OCI-LY7 (cell line): ENCODE results near the gene CMTM7.

Experiments used
- EZH2phosphoT487 ChIP-seq: fragments of 200-600 bp; sonication (generic); IDR thresholded peaks from 2 replicates; pipeline ENCODE4 v1.6.1; 2018; ENCODE audit warnings: low read depth, borderline replicate concordance, mild to moderate bottlenecking, mixed run types, antibody characterized with exemption, low read length, moderate library complexity, mixed read lengths
- TF ChIP-seq, protein P1 (sequence below): fragments of 200-600 bp; sonication (generic); conservative IDR thresholded peaks from 2 replicates; pipeline ENCODE4 v1.5.1; 2014; ENCODE audit warnings: mild to moderate bottlenecking, antibody characterized with exemption, low read length, moderate library complexity, mixed read lengths

DNA sequence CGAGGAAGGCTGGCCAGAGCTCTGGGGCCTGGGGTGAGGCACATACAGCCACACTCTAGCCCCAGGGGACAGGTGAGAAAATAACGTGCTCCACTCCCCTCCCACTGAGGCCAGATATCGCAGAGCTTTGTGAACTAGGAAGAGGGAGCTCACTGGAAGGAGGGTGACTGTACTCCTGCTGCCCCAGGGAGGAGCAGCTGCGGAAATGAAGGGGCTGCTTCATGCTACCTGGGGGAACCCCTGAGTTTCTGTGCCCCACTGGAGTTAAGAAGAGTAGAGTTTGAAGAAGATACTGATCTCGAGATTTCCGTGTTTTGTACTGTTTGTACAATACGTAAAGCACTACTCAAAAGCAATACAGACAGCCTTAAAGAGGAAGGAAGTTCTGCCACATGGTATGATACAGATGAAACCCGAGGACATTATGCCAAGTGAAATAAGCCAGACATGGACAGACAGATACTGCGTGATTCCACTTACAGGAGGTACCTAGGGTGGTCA, 66.4 kb downstream of the CMTM7 start:
- TF ChIP-seq, protein P1, sequence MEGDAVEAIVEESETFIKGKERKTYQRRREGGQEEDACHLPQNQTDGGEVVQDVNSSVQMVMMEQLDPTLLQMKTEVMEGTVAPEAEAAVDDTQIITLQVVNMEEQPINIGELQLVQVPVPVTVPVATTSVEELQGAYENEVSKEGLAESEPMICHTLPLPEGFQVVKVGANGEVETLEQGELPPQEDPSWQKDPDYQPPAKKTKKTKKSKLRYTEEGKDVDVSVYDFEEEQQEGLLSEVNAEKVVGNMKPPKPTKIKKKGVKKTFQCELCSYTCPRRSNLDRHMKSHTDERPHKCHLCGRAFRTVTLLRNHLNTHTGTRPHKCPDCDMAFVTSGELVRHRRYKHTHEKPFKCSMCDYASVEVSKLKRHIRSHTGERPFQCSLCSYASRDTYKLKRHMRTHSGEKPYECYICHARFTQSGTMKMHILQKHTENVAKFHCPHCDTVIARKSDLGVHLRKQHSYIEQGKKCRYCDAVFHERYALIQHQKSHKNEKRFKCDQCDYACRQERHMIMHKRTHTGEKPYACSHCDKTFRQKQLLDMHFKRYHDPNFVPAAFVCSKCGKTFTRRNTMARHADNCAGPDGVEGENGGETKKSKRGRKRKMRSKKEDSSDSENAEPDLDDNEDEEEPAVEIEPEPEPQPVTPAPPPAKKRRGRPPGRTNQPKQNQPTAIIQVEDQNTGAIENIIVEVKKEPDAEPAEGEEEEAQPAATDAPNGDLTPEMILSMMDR, result no peak
- no peak for TF ChIP-seq EZH2phosphoT487
